GM18868 (cell line): ENCODE results near the gene EFR3B.

Experiments
- ATAC-seq: cut with Tn5 transposase; IDR thresholded peaks from one replicate; pipeline ENCODE4 v1.9.1; 2021; ENCODE audit warnings: mild to moderate bottlenecking, moderate library complexity; ENCODE audit not compliant: unreplicated experiment

The EFR3B gene

GRCh38 chr2:25035537-25036220, 6.2 kb upstream of the EFR3B start:
- no peak for ATAC-seq

- ATAC-seq = no peak
Observed at GRCh38 chr2:25036221-25036559, 5.7 kb upstream of the EFR3B start.

GRCh38 chr2:25039126-25039525, 2.8 kb upstream of the EFR3B start:
- no peak for ATAC-seq

- no peak for ATAC-seq
Observed at GRCh38 chr2:25041307-25041927, 459 bp upstream of the EFR3B start.

GRCh38 chr2:25042321-25043240, 705 bp downstream of the EFR3B start:
- ATAC-seq = no peak

GRCh38 chr2:25043241-25043867, 1.5 kb downstream of the EFR3B start:
- ATAC-seq = no peak

- no peak for ATAC-seq
Observed at GRCh38 chr2:25044011-25044410, 2.1 kb downstream of the EFR3B start.

GRCh38 chr2:25044990-25045389, 3.1 kb downstream of the EFR3B start:
- no peak for ATAC-seq

- no peak for ATAC-seq
Observed at GRCh38 chr2:25049422-25049821, 7.5 kb downstream of the EFR3B start.

- no peak for ATAC-seq
Observed at GRCh38 chr2:25050128-25050527, 8.3 kb downstream of the EFR3B start.

- no peak for ATAC-seq
Observed at GRCh38 chr2:25053041-25053440, 11.2 kb downstream of the EFR3B start.

- no peak for ATAC-seq
Observed at GRCh38 chr2:25054720-25055119, 12.8 kb downstream of the EFR3B start.

- ATAC-seq = no peak
Observed at GRCh38 chr2:25055376-25055920, 13.6 kb downstream of the EFR3B start.

GRCh38 chr2:25056098-25056821, 14.4 kb downstream of the EFR3B start:
- ATAC-seq = no peak

GRCh38 chr2:25062511-25062917, 20.6 kb downstream of the EFR3B start:
- ATAC-seq = no peak

- ATAC-seq = no peak
Observed at GRCh38 chr2:25063876-25064660, 22.2 kb downstream of the EFR3B start.

GRCh38 chr2:25065768-25066167, 23.9 kb downstream of the EFR3B start:
- ATAC-seq = no peak

- no peak for ATAC-seq
Observed at GRCh38 chr2:25066455-25066854, 24.6 kb downstream of the EFR3B start.

GRCh38 chr2:25068217-25068616, 26.3 kb downstream of the EFR3B start:
- no peak for ATAC-seq

- ATAC-seq = no peak
Observed at GRCh38 chr2:25071966-25072365, 30.1 kb downstream of the EFR3B start.
